Measurements from ENCODE around the gene HMCN1. TPM values are rescaled to one million over a fixed set of nuclear protein-coding genes. Genes with fewer than 3 reads are reported as not detected.

The HMCN1 gene
- polyA plus RNA-seq, 1 of the 3 experiments (the other 2 are of a cell fraction), result 59.5 TPM

- H3K9ac ChIP-seq, result no peak overlapping the region
- H3K9me2 ChIP-seq, result no peaks in the 10 kb centered on the region
- H3K36me3 ChIP-seq (replicated peaks in 1 of 2; ENCODE audit: control insufficient read depth in 1 of 2, insufficient read depth in 2 of 2, low read length in 1 of 2), result peaks cover 0 to 19% of the 10 kb centered on the region in 2 experiments
- H3K4me1 ChIP-seq (ENCODE audit: control insufficient read depth in 1 of 2, insufficient read depth in 2 of 2, low read depth in 1 of 2, low read length in 1 of 2), result no peaks in the 10 kb centered on the region; a peak in 1 of 4 replicates
- H3K79me2 ChIP-seq (ENCODE audit: insufficient read depth), result no peaks in the 10 kb centered on the region
- no peaks in the 10 kb centered on the region for H3K9me3 ChIP-seq
- POLR2A ChIA-PET, result no interaction called here
- no peaks in the 10 kb centered on the region for H4K20me1 ChIP-seq (ENCODE audit: insufficient read depth)
- no peak overlapping the region for H2AFZ ChIP-seq (ENCODE audit: low read depth)
- H3K4me3 ChIP-seq (ENCODE audit: low read depth in 2 of 2, low read length in 1 of 2), result no peak overlapping the region
- WGBS (ENCODE audit: low lambda C conversion rate), result 25% methylated on average over 3 of the region's 3 CpGs
- no peak overlapping the region for H3K4me2 ChIP-seq
- no peak for DNase-seq
- no peaks in the 10 kb centered on the region for H3F3A ChIP-seq (replicated peaks; ENCODE audit: insufficient read depth)
- TF ChIP-seq TEAD4 (IDR thresholded peaks at IDR 0.05; ENCODE audit: borderline replicate concordance, insufficient read depth), result no peak
- TF ChIP-seq SMC3 (IDR thresholded peaks at IDR 0.05; ENCODE audit: low read depth, low read length), result no peak
- no peak; the same call in 1 of the 2 replicates for TF ChIP-seq FOSL2 (IDR thresholded peaks at IDR 0.05; ENCODE audit: borderline replicate concordance, low read depth)
- TF ChIP-seq RAD21 (IDR thresholded peaks at IDR 0.05; ENCODE audit: low read length), result no peak
- TF ChIP-seq TAF1 (IDR thresholded peaks at IDR 0.05; ENCODE audit: borderline replicate concordance, low read depth, low read length), result no peak
- TF ChIP-seq TCF12 (IDR thresholded peaks at IDR 0.05), result peak; percentile 78
- TF ChIP-seq EZH2phosphoT487 (IDR thresholded peaks at IDR 0.05; ENCODE audit: borderline replicate concordance, low read depth), result no peak
- no peak for TF ChIP-seq RCOR1 (IDR thresholded peaks at IDR 0.05; ENCODE audit: low read length)
- no peak for TF ChIP-seq POLR2AphosphoS5 (IDR thresholded peaks at IDR 0.05; ENCODE audit: low read depth, low read length)
- peak; percentile 75 for TF ChIP-seq PBX3 (IDR thresholded peaks at IDR 0.05)
- TF ChIP-seq JUND (IDR thresholded peaks at IDR 0.05), result peak; percentile 51; the same call in 1 of the 2 replicates
- TF ChIP-seq GABPA (IDR thresholded peaks at IDR 0.05; ENCODE audit: low read depth), result no peak
- TF ChIP-seq ELF1 (IDR thresholded peaks at IDR 0.05), result no peak
- no peak for TF ChIP-seq USF2 (IDR thresholded peaks at IDR 0.05; ENCODE audit: borderline replicate concordance, low read depth, low read length)
- no peak for TF ChIP-seq FOXM1 (IDR thresholded peaks at IDR 0.05; ENCODE audit: low read depth)
- TF ChIP-seq NRF1 (IDR thresholded peaks at IDR 0.05; ENCODE audit: low read depth, low read length), result no peak
- no peak for TF ChIP-seq RFX5 (IDR thresholded peaks at IDR 0.05; ENCODE audit: low read length)
- TF ChIP-seq CTCF (IDR thresholded peaks at IDR 0.05), result no peak
- no peak for TF ChIP-seq MAX (IDR thresholded peaks at IDR 0.05; ENCODE audit: low read depth)
- no peak for TF ChIP-seq USF1 (IDR thresholded peaks at IDR 0.05; ENCODE audit: borderline replicate concordance, low read depth)
- no peak for TF ChIP-seq YY1 (IDR thresholded peaks at IDR 0.05; ENCODE audit: low read depth)
- TF ChIP-seq FOXJ3 (CRISPR knock-in tag; IDR thresholded peaks at IDR 0.05), result no peak
- peak in 1 of 2 experiments; percentile 18; a peak in 1 of 4 replicates for TF ChIP-seq EP300 (IDR thresholded peaks at IDR 0.05; ENCODE audit: borderline replicate concordance in 1 of 2, low read depth in 1 of 2, low read length in 1 of 2)
- TF ChIP-seq NFIC (IDR thresholded peaks at IDR 0.05; ENCODE audit: borderline replicate concordance), result 0 out of 2 replicates have a peak, but pooled peaks have one; percentile 41
- no peak for TF ChIP-seq MXI1 (IDR thresholded peaks at IDR 0.05; ENCODE audit: low read depth, low read length)
- no peak for TF ChIP-seq ZBTB33 (IDR thresholded peaks at IDR 0.05; ENCODE audit: borderline replicate concordance, low read depth)
- TF ChIP-seq GATA2 (CRISPR knock-in tag; IDR thresholded peaks at IDR 0.05), result no peak
- no peak for TF ChIP-seq SIN3A (IDR thresholded peaks at IDR 0.05; ENCODE audit: borderline replicate concordance, low read depth, low read length)
- H3K27ac ChIP-seq (ENCODE audit: low read depth in 2 of 2, low read length in 1 of 2), result peak overlapping the region; percentile 0 to 53; a peak in 1 of 4 replicates
- CTCF ChIA-PET, result no interaction called here
- no peaks in the 10 kb centered on the region for H3K27me3 ChIP-seq (ENCODE audit: insufficient read depth)
These were observed 430.6 kb downstream of the HMCN1 start for GRCh38 chr1:186164773-186165172.
